GM12878 (cell line): ENCODE measurements around the gene SEMA3B. TPM values are rescaled to one million over a fixed set of nuclear protein-coding genes. Genes with fewer than 3 reads are reported as not detected.

Experiments used
- ATAC-seq: fragments of 200-7000 bp; cut with Tn5 transposase; 3 replicates; pipeline ENCODE4 v1.9.1; 2020; ENCODE audit warnings: mild to moderate bottlenecking, moderate library complexity
- BruUV-seq: library from RNA; stranded (reverse); fragments of 400-500 nt; replicated peaks from 2 replicates; lab custom pipeline; 2021; lab: Mats Ljungman, UMichigan
- CTCF ChIA-PET: fragments of 300-600 bp; sonication (Branson Sonifier 250); formaldehyde crosslinking; extraction: SDS; loops from one replicate; lab custom pipeline; 2021; ENCODE audit warnings: inconsistent platforms; lab: Yijun Ruan, JAX
- POLR2A ChIA-PET: fragments of 350-600 bp; formaldehyde crosslinking; extraction: SDS; loops from one replicate; lab custom pipeline; 2021; ENCODE audit warnings: inconsistent platforms; lab: Charles Lee
- RAD21 ChIA-PET: fragments of 300-600 bp; sonication (Branson Sonifier 250); formaldehyde crosslinking; loops from one replicate; lab custom pipeline; 2023; ENCODE audit warnings: antibody characterized with exemption; ENCODE audit not compliant: unreplicated experiment; lab: Charles Lee
- SMC1A ChIA-PET: fragments of 300-600 bp; sonication (Branson Sonifier 250); formaldehyde crosslinking; loops from one replicate; lab custom pipeline; 2023; ENCODE audit not compliant: unreplicated experiment, uncharacterized antibody; lab: Charles Lee
- DNase-seq: peaks from one replicate; pipeline ENCODE4 v3.0.0-alpha.2; 2011; ENCODE audit warnings: low read depth, low spot score
- FAIRE-seq: peaks from 3 replicates; lab custom pipeline; 2011; peaks lifted over from hg19 to GRCh38; lab: Jason Lieb, UNC
- H2AFZ ChIP-seq: 2 replicates; pipeline ENCODE4 v1.6.0; 2011; ENCODE audit warnings: low read depth, low read length, control low read depth; ENCODE audit not compliant: control insufficient read depth
- H3K27ac ChIP-seq: 2 replicates; pipeline ENCODE4 v1.5.1; 2011; ENCODE audit warnings: control low read depth; ENCODE audit not compliant: control insufficient read depth, insufficient read depth
- H3K27me3 ChIP-seq, 2 experiments: replicated peaks in 1 of 2; 2 replicates each; pipeline versions ENCODE4 v1.6.0 to v1.6.1; 2011; ENCODE audit warnings: low read length in 1 of 2; ENCODE audit not compliant: control insufficient read depth in 2 of 2, insufficient read depth in 2 of 2
- H3K36me3 ChIP-seq, 2 experiments: 2 replicates each; pipeline ENCODE4 v1.5.1; 2011; ENCODE audit warnings: low read length in 1 of 2; ENCODE audit not compliant: control insufficient read depth in 2 of 2, insufficient read depth in 2 of 2
- H3K4me1 ChIP-seq: 2 replicates; pipeline ENCODE4 v1.6.1; 2011; ENCODE audit warnings: mild to moderate bottlenecking, low read length, moderate library complexity, mixed read lengths; ENCODE audit not compliant: control insufficient read depth, insufficient read depth
- H3K4me2 ChIP-seq: 2 replicates; pipeline ENCODE4 v1.6.0; 2011; ENCODE audit warnings: control low read depth; ENCODE audit not compliant: control insufficient read depth, insufficient read depth
- H3K4me3 ChIP-seq: fragments of 200-600 bp; sonication (generic); 2 replicates; pipeline ENCODE4 v1.5.1; 2016
- H3K79me2 ChIP-seq: 2 replicates; pipeline ENCODE4 v1.6.0; 2011; ENCODE audit warnings: low read length; ENCODE audit not compliant: control insufficient read depth, insufficient read depth
- H3K9ac ChIP-seq: 2 replicates; pipeline ENCODE4 v1.8.0; 2011; ENCODE audit warnings: low read length, control low read depth, mixed read lengths; ENCODE audit not compliant: control insufficient read depth, insufficient read depth
- H3K9me3 ChIP-seq: replicated peaks from 3 replicates; pipeline ENCODE4 v1.5.1; 2011; ENCODE audit warnings: mild to moderate bottlenecking, low read length; ENCODE audit not compliant: control insufficient read depth, insufficient read depth
- H4K20me1 ChIP-seq: 2 replicates; pipeline ENCODE4 v1.6.0; 2011; ENCODE audit not compliant: control insufficient read depth, insufficient read depth
- NKRF ChIP-seq: fragments of 450-650 bp; conservative IDR thresholded peaks from 2 replicates; pipeline ENCODE4 v1.6.1; 2017; ENCODE audit warnings: mild to moderate bottlenecking, moderate library complexity
- SPI1 ChIP-seq: IDR thresholded peaks from 2 replicates; pipeline ENCODE4 v1.6.1; 2011; ENCODE audit warnings: low read depth, mild to moderate bottlenecking, low read length, moderate library complexity, borderline replicate concordance; ENCODE audit not compliant: insufficient read depth
- WGBS: methylation state at CpG from one replicate; pipeline ENCODE4 v1.1.6; 2016; ENCODE audit warnings: low lambda C conversion rate; ENCODE audit not compliant: insufficient replicate concordance, insufficient coverage; ENCODE audit errors: missing lambda C conversion rate; 5-methylcytosine and 5-hydroxymethylcytosine counted together
- in situ Hi-C: fragments of 300-500 bp; cut with MboI; formaldehyde crosslinking; loops from 9 replicates; pipeline ENCODE4 v1.14.3; 2018; ENCODE audit warnings: mixed read lengths
- intact Hi-C: fragments of 100-400 bp; cut with micrococcal nuclease; formaldehyde crosslinking; loops from one replicate; pipeline ENCODE4 v1.14.2; 2022; ENCODE audit not compliant: unreplicated experiment
- polyA plus RNA-seq, 11 experiments: library from polyadenylated mRNA; depleted of rRNA in 4 of 11; unstranded in 6 of 11; stranded (reverse) in 5 of 11; fragments of >200 nt; fragmentation: Nextera tagmentation in 4 of 11; fragmentation: Illumina TruSeq in 1 of 11; extraction: Ambion mirVana in 4 of 11; extraction: Trizol in 1 of 11; gene quantifications; 1 replicate in 1 of 11; 2 replicates in 10 of 11; pipeline versions ENCODE4 v1.2.1 to v1.2.3, GENCODE V29; 2011 to 2016; ENCODE audit warnings: inconsistent platforms in 2 of 11, missing spikeins in 2 of 11, low read depth in 1 of 11
- total RNA-seq, 4 experiments: library from RNA; depleted of rRNA in 3 of 4; stranded (reverse); fragments of >200 nt in 3 of 4; fragmentation: Illumina TruSeq in 1 of 4; extraction: Trizol in 1 of 4; gene quantifications; 2 replicates each; pipeline versions ENCODE4 v1.2.1 to v1.2.3, GENCODE V29; 2013 to 2021

SEMA3B gene
- total and polyA plus RNA-seq, 10 of the 15 experiments (the other 5 are each of a cell fraction or from before 2014, with no cell fraction given): 0.06 to 0.59 (median 0.14) TPM; not detected in 2

GRCh38 chr3:50230104-50230793, 38.7 kb upstream of the SEMA3B start:
- H3K9me3 ChIP-seq: no peaks in the 10 kb centered on the region
- H3K4me3 ChIP-seq: no peak overlapping the region
- H3K36me3 ChIP-seq: no peaks in the 10 kb centered on the region; a peak in 1 of 4 replicates
- no peaks in the 10 kb centered on the region for H3K27me3 ChIP-seq
- in situ Hi-C loops: no loop called here
- no peak overlapping the region for H3K27ac ChIP-seq
- H2AFZ ChIP-seq: peak overlapping the region; percentile 59
- no peak overlapping the region for H3K4me2 ChIP-seq
- H4K20me1 ChIP-seq: no peaks in the 10 kb centered on the region
- CTCF ChIA-PET: interaction anchor here (0.5 to 7.4 kb wide), 5 partner anchors 13 to 44 kb away, joined by 3 to 149 read pairs (median 4); no protein-coding TSS in a partner anchor
- POLR2A ChIA-PET: interaction anchor here (0.5 to 3.7 kb wide), 5 partner anchors 7 to 107 kb away, joined by 3 to 38 read pairs (median 5); partner anchors contain the start of gene GNAI2
- no peak overlapping the region for H3K9ac ChIP-seq
- ATAC-seq (no peak), DNase-seq (no peak), FAIRE-seq (no peak)
- SMC1A ChIA-PET: interaction anchor here (2.9 to 5.1 kb wide), 2 partner anchors 12 to 16 kb away, joined by 15 to 51 read pairs; no protein-coding TSS in a partner anchor
- peaks cover 25% of the 10 kb centered on the region for H3K4me1 ChIP-seq
- WGBS: 36% methylated on average over 8 of the region's 8 CpGs
- H3K79me2 ChIP-seq: no peaks in the 10 kb centered on the region; the same call in 1 of the 2 replicates
- peak; percentile 41; the same call in 1 of the 2 replicates for TF ChIP-seq SPI1
- TF ChIP-seq NKRF: no peak
- intact Hi-C loops: no loop called here
- BruUV-seq: no TSS peak
- RAD21 ChIA-PET: interaction anchor here (1.0 to 5.4 kb wide), 3 partner anchors 13 to 107 kb away, joined by 3 to 73 read pairs (median 3); no protein-coding TSS in a partner anchor
